Ramos (cell line): ENCODE results near the gene MGLL.

Source experiments
- in situ Hi-C: fragments of 300-500 bp; cut with MboI; formaldehyde crosslinking; loops from one replicate; pipeline ENCODE4 v1.14.3; 2022; ENCODE audit warnings: low sequenced_read_pairs; ENCODE audit not compliant: unreplicated experiment

MGLL gene

DNA sequence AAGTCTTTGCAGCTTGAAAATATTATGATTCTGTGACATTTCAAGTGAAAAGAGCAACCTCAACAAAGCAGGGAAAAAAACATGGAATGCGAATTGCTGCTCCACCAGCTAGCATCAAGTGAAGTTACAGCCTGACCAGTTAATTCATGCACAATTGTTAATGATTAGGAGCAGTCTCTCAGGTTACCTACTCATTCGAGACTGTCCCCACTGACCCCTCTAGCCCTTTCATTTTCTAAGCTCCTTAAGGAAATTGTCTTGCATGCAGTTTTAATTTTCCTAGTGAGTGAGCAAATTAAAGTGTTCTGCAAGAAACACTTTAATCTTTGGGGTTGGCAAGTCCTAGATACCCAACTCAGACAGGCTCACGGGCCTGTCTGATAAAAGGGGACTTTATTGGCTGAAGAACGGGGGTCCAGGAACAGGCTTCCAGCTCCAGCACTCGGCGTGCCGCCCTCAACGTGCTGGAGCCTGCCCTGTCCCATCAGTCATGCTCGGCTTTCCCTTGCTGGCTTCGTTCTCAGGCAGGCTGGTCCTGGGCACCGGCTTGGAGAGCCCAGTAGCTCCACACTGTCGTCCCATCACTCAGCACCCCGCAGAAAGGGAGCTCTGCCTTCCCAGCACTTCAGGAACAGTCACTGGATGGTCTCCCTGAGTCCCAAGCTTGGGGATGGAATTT lies 175.0 kb downstream of the MGLL start:
- in situ Hi-C loops = no loop called here

DNA sequence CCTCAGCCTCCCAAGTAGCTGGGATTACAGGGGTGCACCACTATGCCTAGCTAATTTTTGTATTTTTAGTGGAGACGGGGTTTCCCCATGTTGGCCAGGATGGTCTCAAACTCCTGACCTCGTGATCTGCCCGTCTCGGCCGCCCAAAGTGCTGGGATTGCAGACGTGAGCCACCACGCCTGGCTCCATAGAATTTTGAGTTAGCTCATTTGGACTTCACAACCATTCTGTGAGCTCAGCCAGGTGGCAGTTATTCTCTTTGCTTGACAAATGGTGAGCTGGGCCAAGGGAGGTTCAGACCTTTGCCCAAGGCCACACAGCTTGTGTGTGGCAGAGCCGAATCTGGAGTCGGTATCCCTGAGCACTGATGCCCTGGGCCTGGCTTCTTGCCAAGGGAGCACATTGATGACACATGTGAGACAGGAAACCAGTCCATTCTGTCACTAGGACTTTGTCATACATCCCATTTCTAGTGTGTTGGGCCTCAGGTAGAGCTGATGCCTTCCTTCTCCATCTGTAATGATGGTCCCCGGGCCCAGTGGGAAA lies 175.7 kb downstream of the MGLL start:
- in situ Hi-C loops = no loop called here

DNA sequence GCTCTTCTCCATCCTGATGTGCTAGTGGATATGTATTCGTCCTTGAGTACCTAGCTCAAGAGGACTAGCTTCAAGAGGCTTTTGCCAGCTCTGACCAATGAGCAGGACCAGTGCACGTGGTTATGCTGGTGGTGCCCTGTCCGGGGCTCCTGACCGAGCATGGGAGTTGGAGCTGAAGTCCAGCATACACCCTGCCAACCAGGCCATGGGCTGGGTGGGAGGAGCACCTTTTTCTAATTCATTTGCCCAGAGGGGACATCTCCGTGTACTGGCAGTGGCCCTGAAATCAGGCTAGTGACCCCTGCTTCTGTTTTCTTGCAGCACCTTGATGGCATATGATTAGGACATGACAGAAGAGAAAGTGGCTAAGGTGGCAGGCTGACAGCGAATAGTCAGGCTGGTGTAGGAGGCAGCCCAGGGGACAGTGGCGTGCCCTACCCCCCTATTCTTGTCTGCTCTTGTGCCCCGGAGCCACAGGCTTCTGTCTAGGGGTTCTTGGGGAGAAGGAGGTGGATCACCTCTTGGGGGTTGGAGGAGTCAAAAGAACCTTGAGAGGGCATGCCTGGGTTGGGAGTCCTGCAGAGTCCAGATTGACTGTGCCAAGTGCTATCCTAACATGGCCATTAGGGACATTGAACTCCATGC lies 176.8 kb downstream of the MGLL start:
- in situ Hi-C loops = no loop called here

DNA sequence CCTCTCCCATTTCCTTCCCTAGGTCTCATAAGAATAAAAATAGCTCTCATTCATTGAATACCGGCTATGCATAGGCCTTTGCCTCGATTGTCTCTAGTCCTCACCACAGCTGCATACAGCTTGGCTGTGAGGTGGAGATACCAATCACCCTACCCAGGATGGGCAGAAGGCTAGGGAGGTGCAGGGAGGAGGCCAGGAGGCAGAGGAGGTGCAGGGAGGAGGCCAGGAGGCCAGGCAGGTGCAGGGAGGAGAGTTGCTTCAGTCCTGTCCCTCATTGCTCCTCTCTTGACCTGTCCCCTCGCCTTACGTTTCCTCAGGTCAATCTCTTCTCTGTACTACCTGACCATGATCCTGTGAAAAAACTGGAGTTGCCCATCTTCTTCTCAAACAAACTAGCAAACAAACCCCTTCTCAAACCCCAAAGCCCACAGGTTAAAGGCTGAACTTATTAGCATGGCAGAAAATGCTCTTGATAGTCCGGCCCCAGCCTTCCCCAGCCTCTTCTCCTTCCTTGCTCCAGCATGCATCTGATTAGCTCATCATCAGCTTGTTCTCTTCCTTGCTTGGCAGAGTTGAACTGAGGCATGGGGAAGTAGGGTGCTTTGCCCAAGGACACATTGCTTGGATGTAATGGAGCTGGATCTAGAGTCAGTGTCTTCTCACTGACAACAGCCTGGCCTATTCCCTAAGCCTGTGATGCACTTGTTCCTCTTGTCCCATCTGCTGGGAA lies 177.5 kb downstream of the MGLL start:
- in situ Hi-C loops = no loop called here

DNA sequence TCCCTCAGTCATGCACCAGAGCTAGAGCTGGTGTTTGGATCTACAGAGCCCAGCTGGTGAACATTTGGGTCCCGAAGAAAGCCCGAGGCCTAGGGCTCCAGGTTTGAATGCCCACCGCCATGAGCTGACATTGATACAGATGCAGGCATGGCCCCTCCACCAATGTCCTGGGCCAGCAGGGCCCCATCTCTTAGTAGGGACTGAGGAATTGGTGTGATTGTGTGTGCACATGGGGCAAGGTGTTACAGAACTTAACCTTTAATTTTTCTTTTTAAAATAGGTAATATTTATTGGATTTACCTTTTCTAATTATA lies 182.3 kb downstream of the MGLL start:
- in situ Hi-C loops = no loop called here

DNA sequence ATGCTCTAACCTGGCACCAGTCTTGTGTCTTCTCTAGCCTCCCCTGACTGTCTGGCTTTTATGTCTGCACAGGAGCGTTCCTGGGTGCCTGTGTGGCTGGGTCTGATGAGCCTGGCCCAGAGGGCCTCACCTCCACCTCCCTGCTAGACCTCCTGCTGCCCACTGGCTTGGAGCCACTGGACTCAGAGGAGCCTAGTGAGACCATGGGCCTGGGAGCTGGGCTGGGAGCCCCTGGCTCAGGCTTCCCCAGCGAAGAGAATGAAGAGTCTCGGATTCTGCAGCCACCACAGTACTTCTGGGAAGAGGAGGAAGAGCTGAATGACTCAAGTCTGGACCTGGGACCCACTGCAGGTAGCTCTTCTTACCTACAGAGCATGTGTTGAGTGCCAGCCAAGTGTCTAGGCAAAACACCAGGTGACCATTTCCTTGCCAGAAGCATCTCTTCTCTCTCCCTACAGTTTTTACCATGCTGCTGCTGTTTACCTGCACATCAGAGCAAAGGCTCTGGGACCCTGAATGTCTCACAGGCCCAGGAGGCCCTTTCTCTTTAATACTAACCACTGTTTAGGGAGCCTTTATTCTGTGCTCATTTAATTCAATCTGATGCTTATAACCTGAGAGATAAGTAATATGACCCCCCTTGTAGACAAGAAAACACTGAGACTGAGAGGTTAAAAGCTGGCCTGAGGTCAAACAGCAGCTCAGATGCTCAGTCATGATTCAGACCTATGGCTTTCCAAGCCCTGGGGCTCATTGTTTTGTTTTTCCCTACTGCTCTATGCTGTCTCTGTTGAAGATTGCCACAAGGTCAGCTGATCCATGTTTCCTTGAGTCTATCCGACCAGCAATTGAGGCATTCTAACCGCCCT lies 182.9 kb downstream of the MGLL start:
- in situ Hi-C loops = no loop called here
